Loucy (cell line): ENCODE data around the gene PARP15.

Source experiments
- H2AFZ ChIP-seq: fragments of 200-600 bp; sonication (generic); 2 replicates; pipeline ENCODE4 v1.6.0; 2016; ENCODE audit warnings: antibody characterized with exemption, mild to moderate bottlenecking, low read length, moderate library complexity
- H3F3A ChIP-seq: fragments of 200-600 bp; 2 replicates; pipeline ENCODE4 v1.6.0; 2016; ENCODE audit warnings: antibody characterized with exemption, low read depth, mild to moderate bottlenecking
- H3K27me3 ChIP-seq: fragments of 200-600 bp; sonication (generic); 2 replicates; pipeline ENCODE4 v1.6.1; 2014; ENCODE audit warnings: low read length, mild to moderate bottlenecking; ENCODE audit not compliant: insufficient read depth, poor library complexity, severe bottlenecking
- H3K36me3 ChIP-seq: fragments of 200-600 bp; sonication (generic); 2 replicates; pipeline ENCODE4 v1.6.1; 2016; ENCODE audit warnings: low read length; ENCODE audit not compliant: insufficient read depth
- H3K4me1 ChIP-seq: fragments of 200-600 bp; sonication (generic); 2 replicates; pipeline ENCODE4 v1.5.1; 2014; ENCODE audit warnings: low read length, mild to moderate bottlenecking; ENCODE audit not compliant: insufficient read depth, poor library complexity, severe bottlenecking
- H3K4me2 ChIP-seq: fragments of 200-600 bp; sonication (generic); 2 replicates; pipeline ENCODE4 v1.6.0; 2014; ENCODE audit warnings: antibody characterized with exemption, low read length, low read depth, mild to moderate bottlenecking; ENCODE audit not compliant: poor library complexity, severe bottlenecking
- H3K4me3 ChIP-seq: fragments of 200-600 bp; sonication (generic); 2 replicates; pipeline ENCODE4 v1.5.1; 2014; ENCODE audit warnings: low read length, mild to moderate bottlenecking, mixed read lengths; ENCODE audit not compliant: poor library complexity, severe bottlenecking
- H3K79me2 ChIP-seq: fragments of 200-600 bp; sonication (generic); 2 replicates; pipeline ENCODE4 v1.6.1; 2014; ENCODE audit warnings: low read length; ENCODE audit not compliant: insufficient read depth
- H3K9ac ChIP-seq: fragments of 200-600 bp; sonication (generic); 2 replicates; pipeline ENCODE4 v1.6.0; 2014; ENCODE audit warnings: mild to moderate bottlenecking, low read depth, low read length, moderate library complexity; ENCODE audit not compliant: poor library complexity, severe bottlenecking
- H3K9me2 ChIP-seq: fragments of 200-600 bp; sonication (generic); replicated peaks from 2 replicates; pipeline ENCODE4 v1.6.1; 2016; ENCODE audit warnings: low read depth, low read length, mixed read lengths
- H3K9me3 ChIP-seq: fragments of 200-600 bp; sonication (generic); 2 replicates; pipeline ENCODE4 v1.6.1; 2014; ENCODE audit warnings: mild to moderate bottlenecking, antibody characterized with exemption, low read length, low read depth; ENCODE audit not compliant: insufficient read depth
- H4K20me1 ChIP-seq: fragments of 200-600 bp; sonication (generic); 2 replicates; pipeline ENCODE4 v1.6.0; 2014; ENCODE audit warnings: antibody characterized with exemption, low read length, mild to moderate bottlenecking; ENCODE audit not compliant: insufficient read depth, poor library complexity, severe bottlenecking
- CTCF ChIP-seq: fragments of 200-600 bp; sonication (generic); conservative IDR thresholded peaks from 2 replicates; pipeline ENCODE4 v1.5.1; 2014; ENCODE audit warnings: mild to moderate bottlenecking, antibody characterized with exemption, low read length
- EZH2phosphoT487 ChIP-seq: fragments of 200-600 bp; IDR thresholded peaks from 2 replicates; pipeline ENCODE4 v1.6.1; 2018; ENCODE audit warnings: antibody characterized with exemption, mild to moderate bottlenecking, moderate library complexity, borderline replicate concordance

Gene PARP15

DNA sequence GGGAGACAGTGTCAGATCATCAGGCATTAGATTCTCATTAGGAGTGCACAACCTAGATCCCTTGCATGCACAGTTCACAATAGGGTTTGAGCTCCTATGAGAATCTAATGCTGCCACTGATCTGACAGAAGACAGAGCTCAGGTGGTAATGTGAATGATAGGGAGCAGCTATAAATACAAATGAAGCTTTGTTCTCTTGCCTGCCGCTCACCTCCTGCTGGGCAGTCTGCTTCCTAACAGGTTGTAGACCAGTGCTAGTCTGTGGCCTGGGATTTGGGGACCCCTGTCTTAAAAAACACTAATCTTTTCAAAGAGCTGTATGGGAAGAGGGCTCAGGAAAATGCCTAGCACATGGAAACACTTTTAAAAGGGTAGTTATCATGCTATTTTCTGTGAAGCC, 52.3 kb downstream of the PARP15 start:
- H3K9ac ChIP-seq, result no peak overlapping the region
- H3K4me2 ChIP-seq, result no peak overlapping the region
- no peaks in the 10 kb centered on the region for H3K79me2 ChIP-seq
- no peaks in the 10 kb centered on the region for H3K27me3 ChIP-seq
- no peaks in the 10 kb centered on the region for H4K20me1 ChIP-seq
- no peak overlapping the region for H2AFZ ChIP-seq
- no peaks in the 10 kb centered on the region for H3K36me3 ChIP-seq
- TF ChIP-seq EZH2phosphoT487 (no peak), CTCF (no peak)
- no peaks in the 10 kb centered on the region for H3F3A ChIP-seq
- H3K9me3 ChIP-seq, result no peaks in the 10 kb centered on the region
- no peaks in the 10 kb centered on the region for H3K4me1 ChIP-seq
- H3K4me3 ChIP-seq, result no peak overlapping the region
- H3K9me2 ChIP-seq, result no peaks in the 10 kb centered on the region

GRCh38 chr3:122635789-122636188, 58.3 kb downstream of the PARP15 start:
- no peaks in the 10 kb centered on the region for H3K36me3 ChIP-seq
- no peaks in the 10 kb centered on the region for H3K4me1 ChIP-seq
- TF ChIP-seq EZH2phosphoT487, result no peak
- no peak for TF ChIP-seq CTCF
- no peaks in the 10 kb centered on the region for H3K79me2 ChIP-seq
- H4K20me1 ChIP-seq, result no peaks in the 10 kb centered on the region
- H3K4me3 ChIP-seq, result no peak overlapping the region
- H3K9me3 ChIP-seq, result no peaks in the 10 kb centered on the region
- no peak overlapping the region for H2AFZ ChIP-seq
- H3K9ac ChIP-seq, result no peak overlapping the region
- H3K9me2 ChIP-seq, result no peaks in the 10 kb centered on the region
- no peaks in the 10 kb centered on the region for H3F3A ChIP-seq
- H3K4me2 ChIP-seq, result no peak overlapping the region
- H3K27me3 ChIP-seq, result no peaks in the 10 kb centered on the region

DNA sequence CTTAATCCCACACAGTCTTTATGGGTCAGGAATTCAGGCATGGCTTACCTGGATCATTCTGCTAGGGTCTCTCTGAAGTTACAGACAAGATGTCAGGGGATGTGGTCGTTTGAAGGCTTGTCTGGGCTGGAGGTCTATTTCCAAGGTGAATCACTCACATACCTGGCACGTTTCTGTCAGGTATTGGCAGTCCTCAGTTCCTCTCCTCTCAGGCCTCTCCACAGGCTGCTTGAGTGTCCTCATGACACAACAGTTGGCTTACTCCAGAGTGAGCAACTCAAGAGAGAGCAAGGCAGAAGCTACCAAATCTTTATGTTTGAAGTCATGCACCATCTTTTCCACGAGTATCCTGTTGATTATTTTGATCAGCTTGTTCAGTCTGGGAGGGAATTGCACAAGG, 59.2 kb downstream of the PARP15 start:
- no peak overlapping the region for H3K4me3 ChIP-seq
- H3K9ac ChIP-seq, result no peak overlapping the region
- H3K27me3 ChIP-seq, result no peaks in the 10 kb centered on the region
- H3K9me2 ChIP-seq, result no peaks in the 10 kb centered on the region
- no peaks in the 10 kb centered on the region for H3K9me3 ChIP-seq
- H3K4me1 ChIP-seq, result no peaks in the 10 kb centered on the region
- no peak overlapping the region for H2AFZ ChIP-seq
- no peak overlapping the region for H3K4me2 ChIP-seq
- no peaks in the 10 kb centered on the region for H3F3A ChIP-seq
- H3K36me3 ChIP-seq, result no peaks in the 10 kb centered on the region
- TF ChIP-seq CTCF (no peak), EZH2phosphoT487 (no peak)
- H4K20me1 ChIP-seq, result no peaks in the 10 kb centered on the region
- no peaks in the 10 kb centered on the region for H3K79me2 ChIP-seq
